DND-41 (cell line): ENCODE results near the gene CEP95.

Experiments
- ATAC-seq: fragments of 200-7000 bp; cut with Tn5 transposase; 3 replicates; pipeline ENCODE4 v1.9.1; 2021; ENCODE audit warnings: low read depth; ENCODE audit not compliant: insufficient read depth
- DNase-seq: peaks from one replicate; pipeline ENCODE4 v3.0.0-alpha.2; 2020
- H2AFZ ChIP-seq: 2 replicates; pipeline ENCODE4 v1.6.0; 2012; ENCODE audit warnings: low read depth, low read length
- H3K27ac ChIP-seq: 2 replicates; pipeline ENCODE4 v1.5.1; 2012; ENCODE audit warnings: low read length, inconsistent platforms
- H3K27me3 ChIP-seq: fragments of 200-600 bp; sonication (generic); 2 replicates; pipeline ENCODE4 v1.6.0; 2012; ENCODE audit warnings: low read length, mild to moderate bottlenecking, inconsistent platforms; ENCODE audit not compliant: insufficient read depth, poor library complexity
- H3K36me3 ChIP-seq: 2 replicates; pipeline ENCODE4 v1.5.1; 2012; ENCODE audit warnings: low read length, inconsistent platforms; ENCODE audit not compliant: insufficient read depth
- H3K4me1 ChIP-seq: 2 replicates; pipeline ENCODE4 v1.5.1; 2012; ENCODE audit warnings: mild to moderate bottlenecking, low read length; ENCODE audit not compliant: insufficient read depth
- H3K4me2 ChIP-seq: 2 replicates; pipeline ENCODE4 v1.6.0; 2012; ENCODE audit warnings: mild to moderate bottlenecking, moderate library complexity, low read length, inconsistent platforms; ENCODE audit not compliant: insufficient read depth
- H3K4me3 ChIP-seq, 2 experiments: fragments of 200-600 bp in 1 of 2; shearing (Covaris generic) in 1 of 2; 2 replicates each; pipeline ENCODE4 v1.5.1; 2012 to 2016; ENCODE audit warnings: inconsistent platforms in 2 of 2, low read length in 2 of 2, mild to moderate bottlenecking in 2 of 2, low read depth in 1 of 2, moderate library complexity in 1 of 2
- H3K79me2 ChIP-seq: 2 replicates; pipeline ENCODE4 v1.6.0; 2012; ENCODE audit warnings: low read length, inconsistent platforms; ENCODE audit not compliant: insufficient read depth
- H3K9ac ChIP-seq: 2 replicates; pipeline ENCODE4 v1.6.0; 2012; ENCODE audit warnings: low read depth, mild to moderate bottlenecking, inconsistent platforms, low read length, moderate library complexity
- H3K9me3 ChIP-seq: 2 replicates; pipeline ENCODE4 v1.5.1; 2012; ENCODE audit warnings: low read length, moderate library complexity, mild to moderate bottlenecking, inconsistent platforms; ENCODE audit not compliant: insufficient read depth, severe bottlenecking
- H4K20me1 ChIP-seq: 2 replicates; pipeline ENCODE4 v1.6.0; 2012; ENCODE audit warnings: low read length; ENCODE audit not compliant: insufficient read depth
- CTCF ChIP-seq: IDR thresholded peaks from 2 replicates; pipeline ENCODE4 v1.5.1; 2012; ENCODE audit warnings: borderline replicate concordance, low read length, moderate library complexity, mild to moderate bottlenecking; ENCODE audit not compliant: poor library complexity, severe bottlenecking; ENCODE audit errors: extremely low read depth
- EZH2 ChIP-seq: IDR thresholded peaks from 3 replicates; pipeline ENCODE4 v1.6.1; 2012; ENCODE audit warnings: borderline replicate concordance, low read depth, mild to moderate bottlenecking, moderate library complexity, low read length, inconsistent platforms; ENCODE audit not compliant: severe bottlenecking

CEP95 gene

GRCh38 chr17:64496786-64497564 is 9.8 kb upstream of the CEP95 start, which contains the start of gene POLG2:
TSS of gene POLG2 (minus strand) at chr17:64497054. CDS start at chr17:64496968, 86 bp downstream.
- DNase-seq, result peak; percentile 96
- Histone ChIP-seq H3K36me3 (peaks cover 48% of the 10 kb centered on the region), H3K4me1 (peaks cover 80% of the 10 kb centered on the region), H3K9ac (peak within 1 kb of the TSS; percentile 72), H3K27ac (peak within 1 kb of the TSS; percentile 89), H4K20me1 (peaks cover 37% of the 10 kb centered on the region), H3K9me3 (no peaks in the 10 kb centered on the region), H3K79me2 (peaks cover 65% of the 10 kb centered on the region), H3K4me2 (peak within 1 kb of the TSS; percentile 77), H3K27me3 (no peaks in the 10 kb centered on the region), H2AFZ (peak within 1 kb of the TSS; percentile 88), H3K4me3 (peak within 1 kb of the TSS; percentile 56 to 71)
- peak; percentile 85 for ATAC-seq
- TF ChIP-seq CTCF (peak; percentile 78), EZH2 (no peak)

- Histone ChIP-seq H2AFZ (no peak overlapping the region), H3K9me3 (no peaks in the 10 kb centered on the region), H4K20me1 (peaks cover 43% of the 10 kb centered on the region), H3K27ac (peak overlapping the region; percentile 89), H3K4me3 (peak overlapping the region in 1 of 2 experiments; percentile 71; a peak in 2 of 4 replicates), H3K4me1 (peaks cover 86% of the 10 kb centered on the region), H3K36me3 (peaks cover 50% of the 10 kb centered on the region), H3K4me2 (peak overlapping the region; percentile 77), H3K79me2 (peaks cover 71% of the 10 kb centered on the region), H3K9ac (peak overlapping the region; percentile 72), H3K27me3 (no peaks in the 10 kb centered on the region)
- no peak for DNase-seq
- no peak; the same call in 2 of the 3 replicates for ATAC-seq
- TF ChIP-seq EZH2 (no peak), CTCF (no peak)
Measured at GRCh38 chr17:64497565-64498035, 9.2 kb upstream of the CEP95 start.

- peaks cover 53% of the 10 kb centered on the region for H4K20me1 ChIP-seq
- H3K4me3 ChIP-seq, result peak overlapping the region in 1 of 2 experiments; percentile 71; a peak in 1 of 4 replicates
- ATAC-seq (no peak), DNase-seq (no peak)
- no peak for TF ChIP-seq EZH2
- no peak for TF ChIP-seq CTCF
- H3K79me2 ChIP-seq, result peaks cover 74% of the 10 kb centered on the region
- no peaks in the 10 kb centered on the region for H3K9me3 ChIP-seq
- H3K27ac ChIP-seq, result 0 out of 2 replicates have a peak overlapping the region, but pooled peaks have one; percentile 16
- no peak overlapping the region for H2AFZ ChIP-seq
- no peaks in the 10 kb centered on the region for H3K27me3 ChIP-seq
- peaks cover 92% of the 10 kb centered on the region for H3K4me1 ChIP-seq
- peak overlapping the region; percentile 77 for H3K4me2 ChIP-seq
- H3K36me3 ChIP-seq, result peaks cover 53% of the 10 kb centered on the region
- H3K9ac ChIP-seq, result peak overlapping the region; percentile 72
Measured at GRCh38 chr17:64498308-64499203, 8.2 kb upstream of the CEP95 start.
